ENCODE measurements around the gene LAMTOR1. TPM values are rescaled to one million over a fixed set of nuclear protein-coding genes. Genes with fewer than 3 reads are reported as not detected.

The LAMTOR1 gene
- total RNA-seq, 1 donor = 99.0 TPM

DNA sequence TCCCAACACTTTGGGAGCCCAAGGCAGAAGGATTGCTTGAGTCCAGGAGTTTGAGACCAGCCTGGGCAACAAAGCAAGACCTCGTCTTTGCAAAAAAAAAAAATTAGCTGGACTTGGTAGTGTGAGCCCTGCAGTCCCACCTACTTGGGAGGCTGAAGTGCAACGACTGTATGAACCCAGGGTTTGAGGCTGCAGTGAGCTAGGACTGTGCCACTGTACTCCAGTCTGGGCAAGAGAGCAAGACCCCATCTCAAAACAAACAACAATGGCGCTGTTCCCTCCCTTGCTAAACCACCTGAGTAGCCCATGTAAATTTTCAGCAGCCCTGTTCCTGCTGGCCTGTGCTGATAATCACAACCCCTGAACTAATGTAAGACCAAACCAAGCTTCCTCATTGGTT lies 3.1 kb downstream of the LAMTOR1 start:
- TF ChIP-seq CTCF (IDR thresholded peaks at IDR 0.05; ENCODE audit: insufficient read depth, low read length) = no peak
- H3K4me3 ChIP-seq (ENCODE audit: low read depth, low read length) = no peak overlapping the region
- no peak for DNase-seq (ENCODE audit: low read depth)

- no peak for TF ChIP-seq CTCF (IDR thresholded peaks at IDR 0.05; ENCODE audit: insufficient read depth, low read length)
- no peak for DNase-seq (ENCODE audit: low read depth)
- no peak overlapping the region for H3K4me3 ChIP-seq (ENCODE audit: low read depth, low read length)
These were observed 4.4 kb downstream of the LAMTOR1 start for GRCh38 chr11:72098741-72099140.

- peak; percentile 86 for TF ChIP-seq CTCF (IDR thresholded peaks at IDR 0.05; ENCODE audit: insufficient read depth, low read length)
- peak; percentile 70 for DNase-seq (ENCODE audit: low read depth)
- H3K4me3 ChIP-seq (ENCODE audit: low read depth, low read length) = no peak overlapping the region
These were observed 11.8 kb downstream of the LAMTOR1 start for GRCh38 chr11:72091292-72091691.

GRCh38 chr11:72088076-72088808 lies 14.9 kb downstream of the LAMTOR1 start:
- no peak for DNase-seq (ENCODE audit: low read depth)
- no peak overlapping the region for H3K4me3 ChIP-seq (ENCODE audit: low read depth, low read length)
- TF ChIP-seq CTCF (IDR thresholded peaks at IDR 0.05; ENCODE audit: insufficient read depth, low read length) = no peak

GRCh38 chr11:72085621-72086351 lies 17.3 kb downstream of the LAMTOR1 start:
- H3K4me3 ChIP-seq (ENCODE audit: low read depth, low read length) = no peak overlapping the region
- TF ChIP-seq CTCF (IDR thresholded peaks at IDR 0.05; ENCODE audit: insufficient read depth, low read length) = no peak
- no peak for DNase-seq (ENCODE audit: low read depth)

DNA sequence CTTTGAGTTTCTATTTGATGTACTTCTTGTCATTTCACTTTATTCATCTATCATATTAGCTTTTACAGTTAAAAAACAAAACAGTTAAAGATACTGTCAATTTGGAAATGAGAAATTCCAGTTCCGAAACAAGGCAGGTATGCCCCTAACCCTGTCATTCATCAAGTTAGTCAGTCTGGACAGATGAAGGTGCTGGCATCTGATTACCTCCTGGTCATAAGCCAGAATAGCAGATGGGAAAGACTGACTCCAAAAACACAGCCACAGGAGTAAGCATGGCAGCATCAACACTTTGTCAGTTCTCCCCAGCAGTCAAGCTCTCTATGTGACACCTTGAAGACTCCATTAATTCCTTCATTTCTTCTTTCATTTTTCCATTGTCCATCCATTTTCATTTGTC lies 18.1 kb downstream of the LAMTOR1 start:
- TF ChIP-seq CTCF (IDR thresholded peaks at IDR 0.05; ENCODE audit: insufficient read depth, low read length) = no peak

More for the DNA sequence above, 18.1 kb downstream of the LAMTOR1 start:
- DNase-seq (ENCODE audit: low read depth) = no peak
- H3K4me3 ChIP-seq (ENCODE audit: low read depth, low read length) = no peak overlapping the region

All from fibroblast of the aortic adventitia (primary cell).